Lung (tissue), 12 donors: ENCODE results near the gene FAM83D. TPM values are rescaled to one million over a fixed set of nuclear protein-coding genes. Genes with fewer than 3 reads are reported as not detected.
"Not testable (repeated sequence)": the region's sequence is repeated elsewhere in the genome, so short reads cannot be mapped to it uniquely, and the experiment has no call there.

Experiments
- ATAC-seq: fragments of 200-7000 bp; cut with Tn5 transposase; one replicate; pipeline ENCODE4 v1.9.1; 2020; ENCODE audit warnings: moderate number of reproducible peaks; ENCODE audit not compliant: insufficient read depth, low FRiP score
- DNase-seq, 3 donors: peaks; one replicate each; pipeline ENCODE4 v3.0.0-alpha.2; 2013 to 2017
- H3K27ac ChIP-seq, 2 donors: one replicate each; pipeline ENCODE4 v1.5.1; 2013; ENCODE audit warnings: mild to moderate bottlenecking in 2 of 2, moderate library complexity in 2 of 2, control low read depth in 1 of 2, inconsistent platforms in 1 of 2, low read depth in 1 of 2, low read length in 1 of 2
- H3K27me3 ChIP-seq, 3 donors: one replicate each; pipeline ENCODE4 v1.5.1; 2013; ENCODE audit warnings: low read length in 2 of 3; ENCODE audit not compliant: control insufficient read depth in 3 of 3, insufficient read depth in 3 of 3
- H3K36me3 ChIP-seq, 4 donors: one replicate each; pipeline ENCODE4 v1.5.1; 2013; ENCODE audit warnings: low read length in 4 of 4, mild to moderate bottlenecking in 1 of 4, moderate library complexity in 1 of 4; ENCODE audit not compliant: control insufficient read depth in 4 of 4, insufficient read depth in 4 of 4
- H3K4me1 ChIP-seq, 5 donors: one replicate each; pipeline ENCODE4 v1.5.1; 2013; ENCODE audit warnings: low read length in 5 of 5, mild to moderate bottlenecking in 2 of 5, moderate library complexity in 1 of 5; ENCODE audit not compliant: control insufficient read depth in 5 of 5, insufficient read depth in 5 of 5
- H3K4me3 ChIP-seq: one replicate; pipeline ENCODE4 v1.5.1; 2013; ENCODE audit warnings: mild to moderate bottlenecking, control low read depth, moderate library complexity
- H3K9ac ChIP-seq, 2 donors: one replicate each; pipeline ENCODE4 v1.5.1; 2013; ENCODE audit warnings: low read length in 2 of 2, control low read depth in 1 of 2; ENCODE audit not compliant: insufficient read depth in 1 of 2
- H3K9me3 ChIP-seq, 4 donors: one replicate each; pipeline ENCODE4 v1.5.1; 2013; ENCODE audit warnings: low read length in 3 of 4, mild to moderate bottlenecking in 1 of 4, moderate library complexity in 1 of 4; ENCODE audit not compliant: control insufficient read depth in 4 of 4, insufficient read depth in 3 of 4
- WGBS, 2 donors: extraction: QIAGEN DNeasy Blood & Tissue Kit; methylation state at CpG; one replicate each; pipeline ENCODE4 v1.1.7; 2013; 5-methylcytosine and 5-hydroxymethylcytosine counted together
- polyA plus RNA-seq, 2 donors: library from polyadenylated mRNA; stranded (reverse); fragments of 200-250 nt; gene quantifications; one replicate each; pipeline ENCODE4 v1.2.1, GENCODE V29; 2013
- total RNA-seq, 2 donors: library from RNA; depleted of rRNA in 1 of 2; stranded (reverse); fragments of >200 nt in 1 of 2; gene quantifications; one replicate each; pipeline ENCODE4 v1.2.1, GENCODE V29; 2014 to 2021
- TF ChIP-seq, protein P1 (sequence below): IDR thresholded peaks from 2 replicates; pipeline ENCODE4 v1.5.1; 2012; ENCODE audit warnings: mild to moderate bottlenecking; ENCODE audit errors: control extremely low read depth, extremely low read depth
- donor health status: control.
- donor health status: control.
- donor health status: Bipolar disorder and iron deficiency.
- donor health status: healthy.
- donor health status: DM: yes; HTN: yes; CAD: no.

FAM83D gene
- total and polyA plus RNA-seq, 4 donors, result 0.94 to 3.6 (median 2.8) TPM

DNA sequence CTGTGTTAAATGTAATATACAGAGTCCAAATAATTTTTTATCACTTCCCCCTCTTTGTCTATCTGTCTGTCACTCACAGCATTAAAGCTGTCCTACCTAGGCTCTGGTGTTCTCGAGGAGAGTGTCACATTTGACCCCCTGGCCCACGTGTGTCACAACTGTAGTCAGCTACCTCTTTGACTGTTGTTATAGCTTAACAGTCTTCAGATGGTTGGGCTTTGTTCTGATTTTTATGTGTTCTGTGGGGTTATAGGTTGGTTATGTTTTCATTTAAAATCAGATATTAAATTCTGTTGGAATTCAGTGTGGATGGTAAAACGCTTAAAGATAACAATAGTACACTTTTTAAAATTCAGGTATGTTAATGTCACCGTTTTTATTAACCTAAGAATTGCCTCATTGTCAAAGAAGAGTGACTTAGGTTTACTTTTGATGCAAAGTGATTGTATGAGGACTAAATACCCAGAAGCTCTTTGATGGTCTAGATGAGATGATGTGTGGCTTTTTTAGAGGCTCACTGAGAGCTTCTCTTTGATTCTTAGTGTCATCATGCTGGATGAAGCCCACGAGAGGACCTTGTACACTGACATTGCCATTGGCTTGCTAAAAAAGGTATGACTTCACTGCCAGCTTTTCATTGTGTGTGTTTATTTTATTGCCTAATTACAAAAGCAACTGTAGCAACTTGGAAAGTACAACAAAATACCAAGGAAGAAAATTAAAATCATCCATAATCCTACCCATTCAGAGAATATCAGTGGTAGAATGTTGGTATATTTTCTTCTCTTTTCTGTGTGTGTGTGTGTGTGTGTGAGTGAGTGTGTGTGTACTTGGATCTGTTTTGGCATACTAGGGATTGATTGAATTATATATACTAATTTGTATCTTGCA, 65.8 kb downstream of the FAM83D start:
- DNase-seq (no peak), ATAC-seq (no peak)
- peaks cover 7 to 22% (median 17%) of the 10 kb centered on the region in 4 donors for H3K36me3 ChIP-seq
- no peaks in the 10 kb centered on the region for H3K4me1 ChIP-seq
- H3K27ac ChIP-seq, result no peak overlapping the region
- no peak overlapping the region for H3K9ac ChIP-seq
- TF ChIP-seq, protein P1, sequence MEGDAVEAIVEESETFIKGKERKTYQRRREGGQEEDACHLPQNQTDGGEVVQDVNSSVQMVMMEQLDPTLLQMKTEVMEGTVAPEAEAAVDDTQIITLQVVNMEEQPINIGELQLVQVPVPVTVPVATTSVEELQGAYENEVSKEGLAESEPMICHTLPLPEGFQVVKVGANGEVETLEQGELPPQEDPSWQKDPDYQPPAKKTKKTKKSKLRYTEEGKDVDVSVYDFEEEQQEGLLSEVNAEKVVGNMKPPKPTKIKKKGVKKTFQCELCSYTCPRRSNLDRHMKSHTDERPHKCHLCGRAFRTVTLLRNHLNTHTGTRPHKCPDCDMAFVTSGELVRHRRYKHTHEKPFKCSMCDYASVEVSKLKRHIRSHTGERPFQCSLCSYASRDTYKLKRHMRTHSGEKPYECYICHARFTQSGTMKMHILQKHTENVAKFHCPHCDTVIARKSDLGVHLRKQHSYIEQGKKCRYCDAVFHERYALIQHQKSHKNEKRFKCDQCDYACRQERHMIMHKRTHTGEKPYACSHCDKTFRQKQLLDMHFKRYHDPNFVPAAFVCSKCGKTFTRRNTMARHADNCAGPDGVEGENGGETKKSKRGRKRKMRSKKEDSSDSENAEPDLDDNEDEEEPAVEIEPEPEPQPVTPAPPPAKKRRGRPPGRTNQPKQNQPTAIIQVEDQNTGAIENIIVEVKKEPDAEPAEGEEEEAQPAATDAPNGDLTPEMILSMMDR, result no peak
- no peak overlapping the region for H3K4me3 ChIP-seq
- WGBS, 2 donors, result 84 to 86% methylated on average over 5 of the region's 5 CpGs
- H3K9me3 ChIP-seq, result no peaks in the 10 kb centered on the region
- H3K27me3 ChIP-seq, result no peaks in the 10 kb centered on the region

DNA sequence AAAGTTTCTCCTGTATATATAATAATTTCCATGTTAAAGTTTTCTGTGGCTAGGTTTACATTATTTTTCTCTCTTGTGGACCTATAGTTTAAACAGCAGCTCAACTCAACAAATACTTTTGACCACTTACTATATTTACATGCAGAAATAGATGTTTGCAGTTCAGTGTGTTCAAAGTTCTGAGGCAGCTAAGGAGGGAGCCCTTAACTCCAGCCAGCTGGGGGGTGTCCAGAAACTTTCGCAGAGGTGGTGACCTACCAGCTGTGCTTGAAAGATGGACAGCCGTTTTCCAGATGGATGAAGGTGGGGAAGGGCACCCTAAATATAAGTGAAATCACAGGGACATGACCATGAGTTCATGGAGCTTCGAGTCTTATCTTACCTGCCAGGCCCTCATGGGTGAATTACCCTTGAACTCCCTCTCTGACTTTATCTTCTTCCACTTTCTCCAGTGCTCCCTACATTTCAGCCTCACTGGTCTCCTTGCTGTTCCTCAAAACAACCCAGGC, 69.4 kb downstream of the FAM83D start:
- DNase-seq (no peak), ATAC-seq (no peak)
- H3K4me3 ChIP-seq, result no peak overlapping the region
- no peaks in the 10 kb centered on the region for H3K9me3 ChIP-seq
- H3K27me3 ChIP-seq, result no peaks in the 10 kb centered on the region
- peaks cover 12 to 26% (median 21%) of the 10 kb centered on the region in 4 donors for H3K36me3 ChIP-seq
- TF ChIP-seq, protein P1, result no peak
- H3K9ac ChIP-seq, result no peak overlapping the region
- no peak overlapping the region for H3K27ac ChIP-seq
- WGBS, 2 donors, result 66 to 68% methylated on average over 3 of the region's 3 CpGs
- H3K4me1 ChIP-seq, result no peaks in the 10 kb centered on the region

DNA sequence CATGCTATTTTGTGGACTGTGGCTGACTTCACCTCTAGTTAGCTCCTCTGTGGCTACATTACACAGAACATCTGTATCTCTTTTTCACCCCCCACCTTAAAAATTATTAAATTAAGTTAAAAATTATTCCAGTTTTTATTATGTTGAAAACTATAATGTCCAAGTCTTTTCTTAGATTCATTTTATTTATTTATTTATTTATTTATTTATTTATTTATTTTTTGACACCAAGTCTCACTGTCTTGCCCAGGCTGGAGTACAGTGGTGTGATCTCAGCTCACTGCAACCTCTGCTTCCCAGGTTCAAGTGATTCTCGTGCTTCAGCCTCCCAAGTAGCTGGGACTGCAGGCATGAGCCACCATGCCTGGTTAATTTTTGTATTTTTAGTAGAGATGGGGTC, 70.6 kb downstream of the FAM83D start:
- H3K4me3 ChIP-seq, H3K9ac ChIP-seq: not testable (repeated sequence)

DNA sequence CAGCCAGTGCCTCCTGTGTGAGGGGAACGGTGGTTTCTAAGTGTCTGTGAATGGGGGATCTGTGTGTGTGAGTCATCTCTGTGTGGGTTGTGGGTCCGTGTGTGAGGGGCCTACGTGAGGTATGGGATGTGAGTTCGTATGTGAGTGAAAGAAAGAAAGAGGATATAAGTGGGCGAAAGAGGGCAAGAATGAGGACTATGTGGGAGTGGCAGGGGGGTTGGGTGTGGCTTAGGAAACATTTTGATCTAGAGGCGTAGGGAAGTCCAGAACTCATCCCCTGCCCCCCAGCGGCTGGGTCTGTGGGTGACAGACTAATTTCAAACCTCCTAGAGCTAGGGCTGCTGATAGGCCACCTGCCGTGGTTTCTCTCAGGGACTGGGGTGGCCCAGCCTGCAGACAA, 71.4 kb downstream of the FAM83D start:
- WGBS, 2 donors, result 89 to 92% methylated on average over 8 of the region's 8 CpGs

More for the DNA sequence above, 70.6 kb downstream of the FAM83D start:
- not testable (repeated sequence) for H3K27me3 ChIP-seq, H3K4me1 ChIP-seq, DNase-seq, ATAC-seq, H3K9me3 ChIP-seq, H3K27ac ChIP-seq
- peaks cover 12 to 28% (median 20%) of the 10 kb centered on the region in 4 donors for H3K36me3 ChIP-seq
- WGBS, 2 donors, result 88 to 96% methylated on average over 1 of the region's 1 CpG

More for the DNA sequence above, 71.4 kb downstream of the FAM83D start:
- no peaks in the 10 kb centered on the region for H3K4me1 ChIP-seq
- TF ChIP-seq, protein P1, result no peak
- H3K4me3 ChIP-seq, result no peak overlapping the region
- H3K27ac ChIP-seq, result no peak overlapping the region
- ATAC-seq (no peak), DNase-seq (no peak)
- H3K9ac ChIP-seq, result no peak overlapping the region
- no peaks in the 10 kb centered on the region for H3K27me3 ChIP-seq
- H3K36me3 ChIP-seq, result peaks cover 17 to 32% (median 25%) of the 10 kb centered on the region in 4 donors
- no peaks in the 10 kb centered on the region for H3K9me3 ChIP-seq
